Activated T-cell treated with anti-CD3 and anti-CD28 coated beads for 48 hours (primary cell): ENCODE measurements around the gene CYP19A1.

Source experiments
- DNase-seq: peaks from one replicate; pipeline ENCODE4 v3.0.0-alpha.2; 2020; ENCODE audit warnings: low read depth

CYP19A1 gene

GRCh38 chr15:51255533-51255932, 82.9 kb downstream of the CYP19A1 start:
- DNase-seq, result no peak

GRCh38 chr15:51253366-51253765, 85.0 kb downstream of the CYP19A1 start:
- DNase-seq, result no peak

GRCh38 chr15:51252671-51253070, 85.7 kb downstream of the CYP19A1 start:
- DNase-seq, result no peak

DNA sequence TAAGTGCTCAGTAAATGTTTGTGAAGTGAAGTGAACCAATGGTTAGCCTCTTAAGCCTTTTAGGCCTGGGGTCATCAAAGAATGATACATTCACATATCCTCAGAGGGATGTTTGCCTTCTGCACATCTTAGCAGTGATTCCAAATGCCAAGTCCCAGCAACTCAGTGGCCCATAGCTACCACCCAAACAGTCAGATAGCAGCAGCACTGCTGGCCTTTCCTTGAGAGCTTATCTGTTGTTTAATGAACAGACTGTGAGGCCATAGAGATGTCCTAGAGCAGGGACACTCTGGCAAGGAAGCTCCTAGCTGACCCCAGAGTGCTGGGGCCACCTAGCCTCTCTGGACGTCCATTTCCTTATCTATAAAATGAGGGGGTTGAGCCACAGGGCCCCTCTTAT, 86.8 kb downstream of the CYP19A1 start:
- DNase-seq, result no peak

GRCh38 chr15:51250217-51251011, 88.0 kb downstream of the CYP19A1 start:
- DNase-seq, result no peak

DNA sequence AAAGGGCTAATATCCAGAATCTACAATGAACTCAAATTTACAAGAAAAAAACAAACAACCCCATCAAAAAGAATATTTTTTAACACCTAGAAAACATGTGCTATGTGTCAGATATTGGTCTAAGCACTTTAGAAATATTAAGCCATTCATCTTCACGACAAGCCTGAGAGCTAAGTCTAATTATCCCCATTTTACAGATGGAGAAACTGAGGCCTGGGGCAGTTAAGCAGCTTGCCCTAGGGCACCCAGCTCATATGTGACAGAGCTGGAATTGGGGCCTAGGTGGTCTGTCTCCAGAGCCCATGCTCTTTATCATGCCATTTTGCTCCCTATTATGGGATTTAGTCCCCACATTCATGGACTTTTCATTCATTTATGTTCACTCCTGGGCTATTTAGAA, 92.8 kb downstream of the CYP19A1 start:
- DNase-seq, result no peak

DNA sequence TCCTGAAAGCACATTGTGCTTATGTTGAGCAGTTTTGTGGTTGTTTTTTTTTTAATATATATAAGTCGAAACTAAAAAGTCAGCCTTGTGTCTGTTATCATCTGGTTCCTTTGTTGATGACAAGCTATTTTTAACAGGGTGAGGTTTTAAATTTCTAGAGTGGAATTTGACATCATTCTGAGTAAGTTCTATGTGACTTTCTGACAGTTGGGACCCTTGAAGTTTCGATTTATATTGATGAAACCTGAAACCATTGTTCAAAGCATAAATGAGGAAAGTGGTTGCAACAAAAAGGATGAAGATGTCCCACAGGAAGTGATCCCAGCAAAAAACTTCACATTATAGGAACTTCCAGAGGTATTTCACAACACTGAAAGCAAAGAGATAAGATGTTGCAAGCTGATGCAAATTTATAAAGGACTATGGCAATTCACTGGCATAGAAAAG, 94.0 kb downstream of the CYP19A1 start:
- DNase-seq, result no peak

DNA sequence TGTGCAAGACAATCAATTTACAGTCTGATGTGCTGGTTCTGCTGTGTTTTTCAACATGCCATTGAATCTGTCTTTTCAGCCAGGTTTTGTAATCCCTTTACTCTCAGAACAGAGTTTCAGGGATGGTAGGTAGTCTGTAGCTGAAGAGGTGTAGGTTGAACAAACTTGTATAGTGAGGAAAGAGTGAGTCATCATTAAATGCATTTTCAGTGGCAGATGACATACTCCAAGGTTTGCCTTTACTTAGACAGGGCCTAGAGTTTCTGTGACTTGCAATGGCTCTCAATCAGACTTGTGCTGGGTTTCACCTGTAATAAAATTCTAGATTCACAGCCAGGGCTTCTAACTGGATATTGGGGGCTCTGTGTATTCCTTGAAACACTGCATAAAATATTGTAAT, 94.6 kb downstream of the CYP19A1 start:
- no peak for DNase-seq

GRCh38 chr15:51240066-51240465, 98.3 kb downstream of the CYP19A1 start:
- no peak for DNase-seq

- no peak for DNase-seq
Observed at GRCh38 chr15:51237816-51238215, 100.6 kb downstream of the CYP19A1 start.

GRCh38 chr15:51234176-51234927, 104.0 kb downstream of the CYP19A1 start:
- no peak for DNase-seq

GRCh38 chr15:51232581-51232980, 105.8 kb downstream of the CYP19A1 start:
- DNase-seq, result no peak

DNA sequence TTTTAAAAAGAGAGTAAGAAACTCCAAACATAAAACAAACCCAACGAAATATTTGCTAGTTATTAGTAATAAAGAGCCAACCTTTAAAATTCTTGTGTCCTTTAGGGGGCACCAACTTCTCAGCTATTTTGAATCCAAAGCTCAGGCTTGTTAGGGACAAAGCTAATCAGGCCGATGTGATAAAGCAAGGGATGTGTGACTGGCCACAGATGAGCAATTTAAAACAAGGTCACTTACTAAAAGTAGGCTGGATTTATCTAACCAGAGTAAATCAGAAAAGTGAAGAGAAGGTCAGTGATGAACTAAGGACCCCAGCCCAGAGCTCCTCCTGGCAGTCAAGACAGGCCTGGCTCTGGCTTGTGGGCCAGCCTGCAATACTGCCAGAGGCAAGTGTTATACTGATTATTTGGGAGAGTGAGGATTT, 108.5 kb downstream of the CYP19A1 start:
- DNase-seq, result no peak

DNA sequence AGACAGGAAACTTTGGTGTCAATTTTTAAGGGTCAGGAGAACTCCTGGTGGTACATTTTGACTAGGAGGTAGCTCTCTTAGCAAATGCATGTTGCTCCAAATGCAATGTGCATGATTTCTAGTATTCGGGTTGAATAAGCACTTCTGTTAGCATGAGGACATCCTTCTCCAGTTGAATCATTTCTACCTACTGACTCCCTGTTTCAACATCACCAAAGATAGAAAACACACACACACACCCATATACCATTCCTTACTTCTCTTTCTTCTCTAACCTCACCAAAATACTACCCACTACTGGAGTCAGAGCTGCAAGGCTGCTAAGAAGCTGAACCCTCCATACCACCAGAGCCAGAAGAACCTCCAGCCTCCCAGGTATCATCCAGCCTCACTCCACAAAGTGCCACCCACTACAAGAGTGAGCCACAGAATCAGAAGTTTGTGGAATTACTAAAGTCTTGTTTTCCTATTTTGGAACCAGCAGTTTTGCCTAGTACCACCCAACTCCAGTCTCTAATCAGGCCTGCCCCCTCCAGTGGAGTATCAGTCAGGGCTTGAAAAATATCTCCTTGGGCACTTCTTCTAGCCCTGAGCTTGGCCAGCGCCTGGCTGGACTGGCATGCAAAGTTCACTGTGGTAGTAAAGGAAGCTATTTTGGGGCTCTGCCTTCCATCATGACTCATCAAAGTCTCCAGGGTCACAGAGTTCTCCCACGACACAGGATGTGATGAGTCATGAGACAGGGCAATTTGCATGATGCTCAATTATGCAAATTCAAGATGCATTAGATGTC, 110.3 kb downstream of the CYP19A1 start:
- peak; percentile 4 for DNase-seq

- DNase-seq, result no peak
Observed at GRCh38 chr15:51226576-51227210, 111.7 kb downstream of the CYP19A1 start.

DNA sequence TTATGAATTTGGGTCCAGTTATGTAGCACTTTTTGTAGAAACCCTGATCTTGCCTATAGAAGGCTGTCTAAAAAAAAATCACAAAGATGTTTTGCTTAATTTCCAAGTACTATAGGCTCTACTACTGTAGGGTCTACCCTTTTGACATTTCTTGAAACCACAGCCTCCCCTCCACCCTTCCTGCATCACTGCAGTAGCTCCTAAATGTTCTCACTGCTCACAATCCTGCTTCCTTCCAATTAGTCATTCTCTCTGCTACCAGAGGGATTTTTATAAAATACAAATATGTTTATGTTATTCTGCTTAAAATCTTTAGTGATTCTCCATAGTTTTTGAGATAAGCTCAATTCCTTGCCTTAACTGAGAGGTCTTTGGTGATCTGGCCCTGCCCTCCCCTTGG, 114.0 kb downstream of the CYP19A1 start:
- no peak for DNase-seq

DNA sequence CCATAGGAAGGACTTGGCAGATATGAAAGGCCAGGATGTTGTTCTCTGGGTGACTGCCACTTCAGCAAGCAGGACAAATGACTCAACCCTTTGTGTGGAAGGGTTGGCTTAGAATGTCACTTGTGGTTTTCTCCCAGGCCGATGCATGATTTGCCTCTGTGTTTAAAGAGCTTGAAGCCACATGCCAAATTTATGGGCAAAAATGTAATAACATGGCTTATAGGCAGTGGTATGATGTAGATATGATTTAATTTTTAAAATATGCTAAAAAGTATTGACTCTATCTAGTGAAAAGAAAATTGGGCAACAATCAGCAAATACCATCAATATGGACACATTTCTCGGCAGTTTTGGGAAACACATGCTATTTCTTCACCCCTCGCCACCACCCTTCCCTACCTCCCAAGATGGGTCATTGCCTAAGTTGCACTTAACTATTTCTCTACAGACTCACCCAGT, 114.6 kb downstream of the CYP19A1 start:
- no peak for DNase-seq

- DNase-seq, result no peak
Observed at GRCh38 chr15:51218299-51218938, 120.0 kb downstream of the CYP19A1 start.

DNA sequence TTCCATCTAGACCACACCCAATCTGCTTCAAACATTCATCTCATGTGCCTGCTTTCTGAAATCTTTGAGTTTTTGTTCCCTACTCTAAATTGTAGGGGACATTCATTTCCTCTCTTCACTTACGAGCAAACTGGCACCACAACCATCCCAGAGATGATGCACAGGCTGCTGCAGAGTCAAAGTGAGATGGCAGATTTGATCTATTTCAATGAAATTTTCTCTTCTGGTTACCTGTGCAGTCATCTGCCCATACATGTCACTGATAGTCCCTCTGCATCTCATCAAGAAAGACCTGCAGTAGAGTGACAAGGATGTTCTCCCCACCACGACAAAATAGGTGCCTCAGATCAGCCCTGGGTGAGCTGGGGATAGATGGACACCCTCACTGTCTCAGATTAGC, 125.5 kb downstream of the CYP19A1 start:
- DNase-seq, result no peak

- no peak for DNase-seq
Observed at GRCh38 chr15:51212239-51212638, 126.2 kb downstream of the CYP19A1 start.
